ENCODE measurements around the gene RNF13. TPM values are rescaled to one million over a fixed set of nuclear protein-coding genes. Genes with fewer than 3 reads are reported as not detected.
"Not testable (repeated sequence)": the region's sequence is repeated elsewhere in the genome, so short reads cannot be mapped to it uniquely, and the experiment has no call there.

The RNF13 gene
- total RNA-seq, 1 experiment from 2014 or later: 37.3 TPM

DNA sequence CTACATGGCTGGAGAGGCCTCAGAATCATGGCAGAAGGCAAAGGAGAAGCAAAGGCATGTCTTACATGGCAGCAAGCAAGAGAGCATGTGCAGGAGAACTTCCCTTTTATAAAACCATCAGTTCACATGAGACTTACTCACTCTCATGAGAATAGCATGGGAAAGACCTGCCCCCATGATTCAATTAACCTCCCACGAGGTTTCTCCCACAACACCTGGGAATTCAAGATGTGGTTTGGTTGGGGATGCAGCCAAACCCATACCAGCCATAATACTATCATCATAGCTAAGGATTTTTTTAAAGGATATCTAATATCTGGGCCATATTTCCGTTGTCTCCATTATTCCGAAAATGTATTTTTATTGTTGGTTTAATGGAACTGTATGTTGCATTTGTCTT is 26.5 kb downstream of the RNF13 start:
- peak; percentile 41 for DNase-seq (ENCODE audit: low read depth)

DNA sequence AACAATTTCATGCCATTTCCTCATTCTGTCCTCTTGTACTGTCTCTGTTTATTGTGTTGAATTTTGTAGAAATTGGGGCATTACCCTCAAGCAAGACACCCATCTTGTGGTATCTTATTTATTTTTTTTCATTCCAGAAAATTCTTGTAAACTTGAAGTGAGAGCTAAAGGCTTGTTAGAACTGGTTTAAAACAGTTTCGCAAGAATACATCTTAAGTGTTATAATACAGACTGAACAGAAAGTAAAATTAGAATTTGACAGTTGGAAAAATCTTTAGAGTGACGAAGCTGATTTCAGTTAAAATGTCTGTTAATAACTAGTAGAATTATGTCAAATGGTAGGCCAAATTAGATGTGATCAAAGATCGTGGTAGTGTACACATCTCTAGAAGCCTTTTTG is 26.9 kb downstream of the RNF13 start:
- peak; percentile 17 for DNase-seq (ENCODE audit: low read depth)

DNA sequence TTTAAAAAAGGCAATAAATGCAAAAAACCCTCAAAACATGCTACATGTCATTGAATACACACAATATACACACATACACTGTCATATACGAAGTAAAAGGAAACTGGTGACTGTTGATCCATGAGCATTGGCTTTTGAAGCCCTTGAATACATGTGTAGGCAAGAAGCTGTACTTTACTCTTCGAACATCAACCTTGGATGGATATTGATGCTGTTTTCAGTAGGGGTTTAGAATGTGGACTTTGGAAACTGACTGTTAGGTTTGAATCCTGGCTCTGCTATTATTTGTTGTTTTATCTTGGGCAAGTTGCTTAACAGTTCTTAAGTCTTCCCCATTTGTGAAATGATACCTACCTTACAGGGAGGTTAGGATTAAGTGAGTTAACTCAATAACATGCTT is 30.5 kb downstream of the RNF13 start:
- DNase-seq (ENCODE audit: low read depth): no peak

DNA sequence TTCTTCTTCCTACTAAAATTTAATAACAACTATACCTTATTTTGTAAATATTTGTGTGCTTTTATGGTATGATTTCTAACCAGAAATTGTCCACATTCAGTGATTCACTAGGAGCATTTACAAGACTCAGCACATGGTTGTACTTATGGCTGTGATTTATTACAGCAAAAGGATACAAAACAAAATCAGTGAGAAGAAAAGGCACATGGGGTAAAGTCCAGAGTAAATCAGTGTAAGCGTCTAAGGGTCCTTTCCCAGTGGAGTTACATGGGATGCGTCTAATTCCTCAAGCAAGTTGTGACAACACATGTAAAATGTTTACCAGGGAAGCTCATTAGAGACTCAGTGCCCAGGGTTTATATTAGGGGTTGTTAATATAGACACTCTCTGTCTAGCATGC is 31.1 kb downstream of the RNF13 start:
- no peak for DNase-seq (ENCODE audit: low read depth)

DNA sequence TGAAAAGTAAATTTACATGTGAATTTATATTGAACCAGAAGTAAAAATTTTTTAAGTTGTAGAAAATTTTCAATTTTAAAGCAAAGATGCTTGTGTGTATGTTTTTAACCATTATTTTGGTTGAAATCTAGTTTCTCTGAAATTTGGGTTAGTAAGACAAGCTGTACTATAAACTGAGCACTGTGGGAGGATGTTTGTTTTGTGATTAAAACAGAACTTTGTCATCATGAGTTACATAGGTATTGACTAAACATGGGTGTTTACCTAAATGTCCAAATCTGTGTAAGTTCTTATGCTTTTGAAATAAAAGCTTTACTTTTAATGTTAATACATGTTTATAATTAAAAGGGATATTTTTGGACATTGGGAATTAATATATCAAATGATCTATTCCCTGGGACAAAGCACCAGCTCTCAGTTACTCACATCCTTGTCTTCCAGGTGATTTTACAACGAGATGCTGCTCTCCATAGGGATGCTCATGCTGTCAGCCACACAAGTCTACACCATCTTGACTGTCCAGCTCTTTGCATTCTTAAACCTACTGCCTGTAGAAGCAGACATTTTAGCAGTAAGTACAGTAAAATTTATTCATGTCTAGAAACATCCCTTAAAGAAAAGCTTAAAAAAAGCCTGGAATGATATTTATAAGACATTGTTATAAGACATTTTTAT is 32.7 kb downstream of the RNF13 start:
- no peak for DNase-seq (ENCODE audit: low read depth)

DNA sequence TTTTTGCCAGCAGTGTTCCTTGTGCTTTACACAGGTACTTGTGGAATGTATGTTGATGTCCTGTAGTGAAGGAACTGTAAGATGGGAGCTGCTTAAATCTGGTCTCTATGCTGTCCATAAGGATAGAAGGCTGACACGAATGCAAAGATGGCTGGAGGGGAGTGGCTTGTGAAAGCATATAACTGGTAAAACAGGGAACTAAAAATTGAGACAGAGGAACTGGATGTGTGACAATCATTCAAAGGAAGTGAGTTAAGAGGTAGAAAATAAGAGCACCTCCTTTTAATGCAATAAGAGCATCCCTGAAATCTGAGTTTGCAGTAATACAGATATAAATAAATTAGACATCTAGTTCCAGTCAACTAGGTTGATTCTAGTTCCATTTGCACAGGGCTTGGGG is 35.2 kb downstream of the RNF13 start:
- no peak for DNase-seq (ENCODE audit: low read depth)

DNA sequence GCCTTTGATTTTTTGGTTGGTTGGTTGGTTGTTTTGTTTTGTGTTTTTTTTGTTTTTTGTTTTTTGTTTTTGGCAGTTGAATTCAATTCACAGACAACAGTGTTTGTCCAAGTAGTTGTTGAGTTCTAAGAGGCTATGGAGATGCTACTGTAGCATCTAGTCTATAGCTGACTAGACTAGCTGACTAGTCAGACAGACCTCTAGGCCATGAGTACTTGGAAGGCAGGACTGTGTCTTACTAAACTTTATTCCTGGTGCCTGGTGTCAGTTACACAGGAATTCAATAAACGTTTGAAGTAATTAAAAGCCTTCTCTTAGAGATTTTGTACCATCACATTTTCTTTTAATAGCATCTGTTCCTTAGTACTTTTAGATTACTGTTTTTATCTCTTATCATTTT is 35.7 kb downstream of the RNF13 start:
- no peak for DNase-seq (ENCODE audit: low read depth)

DNA sequence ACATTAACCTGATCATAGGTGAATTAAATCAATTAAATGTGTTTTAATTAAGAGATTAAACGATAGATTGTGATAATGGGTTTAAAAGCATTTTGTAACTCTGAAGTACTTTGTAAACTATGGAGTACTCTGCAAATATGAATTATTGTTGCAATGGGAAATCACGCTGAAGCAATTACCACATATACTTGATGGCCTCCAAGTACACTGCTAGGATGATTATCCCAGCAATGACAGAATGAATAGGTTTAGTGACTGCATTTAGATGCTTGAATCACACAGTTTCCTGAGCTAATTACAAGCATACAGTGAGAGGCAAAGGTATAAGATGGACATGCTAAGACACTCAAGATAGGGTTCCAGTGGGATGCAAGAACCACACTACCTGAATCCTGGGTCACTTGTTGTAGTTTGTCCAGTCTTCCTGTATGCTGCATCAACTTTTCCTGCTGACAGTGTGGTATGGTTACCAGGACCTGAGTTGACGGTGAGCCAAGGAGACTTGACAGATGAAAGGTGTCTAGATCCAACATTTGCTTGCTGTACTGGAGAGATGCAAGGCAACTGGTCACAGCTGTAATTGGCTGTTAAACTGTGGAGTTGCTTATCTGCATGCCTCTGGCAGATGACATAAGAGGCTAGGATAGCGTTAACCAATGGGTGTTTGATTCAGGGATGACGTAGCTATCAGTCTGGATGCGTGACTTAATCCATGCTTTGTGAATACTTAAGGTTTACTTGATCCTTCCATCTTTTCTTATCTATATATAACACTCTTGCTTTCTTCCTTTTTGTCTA is 38.0 kb downstream of the RNF13 start:
- DNase-seq (ENCODE audit: low read depth): no peak

DNA sequence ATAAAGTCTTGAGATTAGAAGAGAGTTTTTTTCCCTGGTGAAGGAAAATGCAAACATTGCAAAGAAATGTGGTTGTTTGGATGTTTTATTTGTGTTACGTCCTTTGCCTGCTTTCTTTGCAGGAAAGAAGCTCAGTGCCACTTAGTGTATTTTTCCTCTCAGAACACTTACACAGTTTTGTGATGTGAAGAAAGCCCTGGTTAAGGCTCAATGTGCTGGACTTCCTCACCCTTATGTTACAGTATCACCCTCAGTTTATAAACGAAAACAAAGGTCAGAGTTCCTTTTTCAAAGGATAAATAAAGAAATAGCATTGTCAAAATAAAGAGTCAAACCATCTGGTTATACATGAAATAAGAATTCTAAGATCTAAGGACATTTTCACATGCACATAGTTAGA is 45.9 kb downstream of the RNF13 start:
- no peak for DNase-seq (ENCODE audit: low read depth)

DNA sequence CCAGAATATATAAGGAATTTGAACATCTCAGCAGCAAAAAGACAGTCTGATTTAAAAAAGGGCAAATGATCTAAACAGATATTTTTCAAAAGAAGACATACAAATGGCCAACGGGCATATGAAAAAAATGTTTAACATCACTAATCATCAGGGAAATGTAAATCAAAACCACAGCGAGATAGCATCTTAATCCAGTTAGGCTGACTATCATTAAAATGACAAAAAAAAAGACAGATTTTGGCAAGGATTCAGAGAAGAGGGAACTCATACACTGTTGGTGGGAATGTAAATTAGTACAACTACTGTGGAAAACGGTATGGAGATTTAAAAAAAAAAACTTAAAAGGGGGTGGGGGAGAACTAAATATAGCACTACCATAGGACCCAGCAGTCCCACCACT is 47.9 kb downstream of the RNF13 start:
- peak; percentile 59 for DNase-seq (ENCODE audit: low read depth)

DNA sequence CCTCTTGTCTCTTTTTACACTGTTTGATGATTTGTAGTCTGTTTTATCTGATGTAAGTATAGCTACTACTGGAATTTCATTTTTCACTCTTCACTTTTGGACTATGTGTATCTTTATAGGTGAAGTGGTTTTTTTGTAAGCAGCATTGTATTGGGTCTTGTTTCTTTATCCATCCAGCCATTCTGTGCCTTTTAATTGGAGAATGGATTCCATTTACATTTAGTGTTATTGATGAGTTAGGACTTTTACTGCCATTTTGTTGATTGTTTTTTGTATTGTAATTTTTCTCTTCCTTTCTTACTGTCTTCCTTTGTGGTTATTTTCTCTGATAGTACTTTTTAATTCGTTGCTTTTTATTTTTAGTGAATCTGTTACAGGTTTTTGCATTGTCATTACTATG is 54.5 kb downstream of the RNF13 start:
- no peak for DNase-seq (ENCODE audit: low read depth)

DNA sequence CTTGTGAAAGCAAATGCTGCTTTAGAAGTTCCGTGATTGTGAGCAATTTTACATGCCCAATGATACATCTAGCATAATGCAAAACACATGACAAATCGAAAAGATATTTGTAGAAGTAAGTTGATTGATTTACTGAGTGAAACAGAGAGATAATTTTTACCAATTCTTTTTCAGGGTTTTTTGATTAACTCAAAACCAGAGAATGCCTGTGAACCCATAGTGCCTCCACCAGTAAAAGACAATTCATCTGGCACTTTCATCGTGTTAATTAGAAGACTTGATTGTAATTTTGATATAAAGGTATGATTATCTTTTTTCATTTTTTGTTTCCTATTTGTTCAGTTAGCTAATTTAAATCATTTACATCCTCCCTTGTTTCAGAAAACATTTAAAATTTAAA is 58.8 kb downstream of the RNF13 start:
- DNase-seq (ENCODE audit: low read depth): no peak

DNA sequence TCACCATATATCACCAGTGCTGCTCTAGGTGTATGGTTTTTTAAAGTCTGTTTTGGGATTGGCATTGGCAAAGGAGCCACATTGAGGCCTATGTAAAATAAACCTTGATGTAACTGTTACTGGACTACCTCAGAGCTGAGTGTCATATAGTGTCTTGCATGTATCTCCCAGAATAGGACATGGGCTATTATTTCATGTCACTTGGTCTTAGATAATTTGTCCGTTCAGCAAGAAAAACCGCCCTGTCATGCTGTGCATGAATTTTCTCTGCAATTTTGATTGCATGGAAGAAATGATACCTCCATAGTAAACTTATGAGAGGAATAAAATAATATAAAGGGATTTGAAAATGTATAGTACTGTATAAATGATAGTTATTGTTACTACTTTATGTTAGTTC is 59.6 kb downstream of the RNF13 start:
- no peak for DNase-seq (ENCODE audit: low read depth)

DNA sequence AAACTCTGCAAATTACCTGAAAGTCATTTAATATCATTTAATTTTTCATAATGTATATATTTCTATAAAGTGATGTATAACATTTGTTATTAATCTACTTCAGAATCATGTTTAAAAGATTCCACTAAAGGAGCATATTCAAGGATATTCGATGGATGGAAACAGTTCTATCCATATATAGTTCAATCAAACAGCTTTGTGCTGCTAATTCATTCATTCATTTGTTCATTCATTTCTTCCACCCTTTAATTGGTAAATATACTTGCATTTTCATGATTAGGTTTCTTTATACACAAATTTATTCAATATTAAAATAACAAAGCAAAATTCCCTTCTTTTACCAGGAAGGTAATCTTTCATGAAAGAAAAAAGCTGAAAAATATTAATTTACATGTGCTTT is 64.7 kb downstream of the RNF13 start:
- DNase-seq (ENCODE audit: low read depth): no peak

DNA sequence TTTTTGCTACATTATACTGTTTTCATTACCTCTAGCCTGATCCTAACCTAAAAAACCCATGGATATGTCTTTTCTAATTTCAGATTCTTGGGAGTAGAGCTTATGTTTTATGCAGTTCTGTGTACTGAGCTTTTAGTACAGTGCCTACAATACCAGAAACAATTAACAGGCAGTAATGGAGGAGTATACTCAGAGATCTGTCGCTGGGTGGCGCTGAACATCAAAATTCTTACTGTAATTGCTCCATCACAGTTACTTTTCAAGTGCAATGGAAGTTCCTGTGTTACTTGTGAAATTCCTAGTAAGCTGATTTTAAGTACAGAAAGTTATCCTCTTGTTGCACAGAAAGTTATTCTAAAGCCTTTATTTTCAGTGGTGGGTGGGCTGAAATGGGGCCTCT is 66.9 kb downstream of the RNF13 start:
- peak; percentile 62 for DNase-seq (ENCODE audit: low read depth)

DNA sequence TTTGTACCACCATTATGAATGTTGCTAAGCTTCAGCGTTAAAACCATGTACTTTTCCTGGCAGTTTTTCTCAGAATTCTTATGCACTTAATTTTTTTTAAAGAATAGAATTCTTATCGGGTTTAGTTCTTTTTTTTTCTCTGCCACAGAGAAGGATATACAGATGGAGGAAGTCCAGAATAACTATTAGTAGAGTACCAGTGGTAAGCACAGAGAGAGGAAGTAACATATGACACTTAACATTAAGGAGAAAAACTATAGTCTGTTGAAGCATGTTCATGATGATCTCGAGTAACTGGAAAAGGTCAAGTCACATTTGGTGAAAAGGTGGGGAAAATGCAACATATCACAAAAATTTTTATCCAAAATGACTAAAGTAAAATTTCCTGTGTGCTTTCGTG is 68.9 kb downstream of the RNF13 start:
- no peak for DNase-seq (ENCODE audit: low read depth)

DNA sequence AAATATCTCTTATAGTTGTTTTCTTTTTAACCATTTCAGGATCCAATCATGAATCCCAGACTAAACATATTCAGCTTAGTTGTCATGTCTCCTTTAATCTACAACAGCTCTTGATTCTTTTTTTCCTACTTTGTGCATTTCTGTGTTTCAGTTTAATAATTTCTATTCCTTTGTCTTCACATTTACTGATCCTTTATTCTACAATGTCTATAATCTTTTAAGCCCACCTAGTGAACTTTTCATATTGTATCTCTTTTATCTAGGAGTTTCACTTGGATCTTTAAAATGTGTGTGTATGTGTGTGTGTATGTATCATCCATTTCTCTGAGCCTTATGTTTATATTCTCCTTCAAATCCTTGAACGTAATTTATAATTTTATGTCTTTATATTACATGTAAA is 70.1 kb downstream of the RNF13 start:
- no peak for DNase-seq (ENCODE audit: low read depth)

DNA sequence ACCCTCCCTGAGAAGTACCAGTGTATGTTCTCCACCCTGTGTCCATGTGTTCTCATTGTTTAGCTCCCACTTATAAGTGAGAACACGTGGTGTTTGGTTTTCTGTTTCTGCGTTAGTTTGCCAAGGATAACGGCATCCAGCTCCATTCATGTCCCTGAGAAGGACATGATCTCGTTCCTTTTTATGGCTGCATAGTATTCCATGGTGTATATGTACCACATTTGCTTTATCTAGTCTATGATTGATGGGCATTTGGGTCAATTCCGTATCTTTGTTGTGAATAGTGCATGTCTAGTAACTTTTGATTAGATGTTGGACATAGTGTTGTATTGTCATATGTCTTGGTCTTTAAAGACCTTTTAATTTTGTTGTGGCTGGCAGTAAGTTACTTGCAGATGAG is 70.8 kb downstream of the RNF13 start:
- DNase-seq (ENCODE audit: low read depth): not testable (repeated sequence)

DNA sequence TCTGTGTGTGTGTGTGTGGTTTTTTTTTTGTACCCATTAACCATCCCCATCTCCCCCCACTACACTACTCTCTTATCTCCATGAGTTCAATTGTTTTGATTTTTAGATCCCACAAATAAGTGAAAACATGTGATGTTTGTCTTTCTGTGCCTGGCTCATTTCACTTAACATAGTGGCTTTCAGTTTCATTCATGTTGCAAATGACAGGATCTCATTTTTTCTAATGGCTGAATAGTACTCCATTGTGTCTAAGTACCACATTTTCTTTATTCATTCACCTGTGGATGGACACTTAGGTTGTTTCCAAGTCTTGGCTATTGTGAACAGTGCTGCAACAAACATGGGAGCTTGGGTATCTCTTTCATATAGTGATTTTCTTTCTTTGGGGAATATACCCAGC is 71.8 kb downstream of the RNF13 start:
- not testable (repeated sequence) for DNase-seq (ENCODE audit: low read depth)

DNA sequence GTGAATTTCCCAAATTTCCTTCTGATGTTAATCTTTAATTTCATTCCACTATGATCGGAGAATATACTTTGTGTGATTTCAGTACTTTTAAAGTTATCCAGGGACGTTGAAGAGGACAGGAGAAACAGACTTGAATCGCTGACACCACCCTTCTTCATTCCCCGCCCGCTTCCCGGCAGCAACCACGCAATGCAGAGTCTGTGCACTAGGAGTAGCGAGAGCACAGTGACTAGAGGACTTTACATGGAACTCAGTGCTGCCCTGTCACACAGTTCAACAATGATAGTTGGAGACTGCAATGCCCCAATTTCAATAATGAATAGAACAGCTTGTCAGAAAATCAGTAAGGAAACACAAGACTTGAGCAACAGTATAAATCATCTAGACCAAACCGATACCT is 73.9 kb downstream of the RNF13 start:
- DNase-seq (ENCODE audit: low read depth): no peak

DNA sequence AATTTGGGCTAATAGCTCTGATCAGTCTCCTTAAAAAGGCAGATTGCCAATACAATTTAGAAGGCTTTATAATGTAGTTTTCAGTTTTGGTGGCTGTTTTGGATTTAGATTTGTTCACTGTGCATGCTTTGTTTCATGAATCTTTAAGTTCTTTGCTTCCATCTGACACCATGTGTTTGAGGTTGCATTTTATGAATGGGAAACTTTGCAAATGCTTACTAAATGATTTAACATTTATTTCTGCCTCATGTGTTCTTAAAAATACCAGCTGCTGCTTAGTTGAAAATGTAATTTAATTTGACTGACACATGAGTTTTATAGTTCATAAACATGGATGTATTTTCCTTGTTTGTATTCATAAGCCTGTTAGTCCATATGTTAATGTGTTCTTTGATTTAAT is 78.6 kb downstream of the RNF13 start:
- DNase-seq (ENCODE audit: low read depth): no peak

DNA sequence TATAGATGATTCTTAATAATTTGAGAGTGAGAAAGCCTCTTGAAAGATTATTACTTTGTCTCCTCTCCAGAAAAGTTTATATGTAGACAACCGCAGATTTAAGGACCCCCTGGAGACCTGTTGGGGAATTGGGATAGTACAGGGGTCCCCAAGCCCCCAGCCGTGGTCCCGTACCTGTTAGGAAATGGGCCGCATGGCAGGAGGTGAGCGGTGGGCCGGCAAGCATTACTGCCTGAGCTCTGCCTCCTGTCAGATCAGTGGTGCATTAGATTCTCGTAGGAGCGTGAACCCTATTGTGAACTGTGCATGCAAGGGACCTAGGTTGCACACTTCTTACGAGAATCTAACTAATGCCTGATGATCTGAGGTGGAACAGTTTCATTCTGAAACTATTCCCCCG is 79.4 kb downstream of the RNF13 start:
- DNase-seq (ENCODE audit: low read depth): no peak

DNA sequence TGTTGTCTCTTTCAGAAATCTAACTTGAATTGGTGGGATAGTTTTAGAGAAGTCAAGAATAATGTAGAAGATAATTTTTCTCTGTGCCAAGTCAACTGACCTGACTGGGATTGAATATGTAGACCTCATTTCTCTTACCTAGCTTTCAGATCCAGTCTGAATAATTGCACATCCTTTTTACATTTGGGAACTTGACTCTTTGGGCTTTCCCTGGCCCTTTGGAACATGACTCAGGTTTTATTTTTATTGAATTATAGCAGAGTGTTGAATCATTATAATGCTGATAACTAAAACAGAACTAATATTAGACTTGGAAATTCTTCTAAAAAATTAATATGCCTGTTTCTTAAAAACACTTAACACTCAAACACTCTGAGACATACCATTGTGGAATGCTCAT is 81.2 kb downstream of the RNF13 start:
- peak; percentile 3 for DNase-seq (ENCODE audit: low read depth)

DNA sequence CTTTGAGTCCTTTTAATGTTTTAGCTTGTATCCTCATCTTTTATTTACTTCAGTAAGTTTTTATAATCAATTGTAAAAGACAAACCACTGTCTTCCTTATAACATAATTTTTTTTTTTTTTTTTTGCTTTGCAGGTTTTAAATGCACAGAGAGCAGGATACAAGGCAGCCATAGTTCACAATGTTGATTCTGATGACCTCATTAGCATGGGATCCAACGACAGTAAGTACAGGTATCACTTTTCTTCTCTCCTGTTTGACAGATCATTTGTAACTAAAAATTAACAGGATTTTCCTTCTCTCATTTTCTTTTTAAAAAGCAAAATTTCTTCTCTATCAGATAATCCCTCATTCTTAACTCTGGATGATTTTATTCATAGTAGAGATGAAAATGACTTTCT is 82.3 kb downstream of the RNF13 start:
- DNase-seq (ENCODE audit: low read depth): no peak
